NCI-H2081 treated with DMSO at 0.1 percent for 48 hours (cell line): ENCODE data around the gene NOL4L.

Source experiments
- DNase-seq: peaks from one replicate; lab custom pipeline; 2025; lab: John Stamatoyannopoulos, UW

NOL4L gene

GRCh38 chr20:32456869-32457478 lies 128.2 kb downstream of the NOL4L start:
- DNase-seq, result no peak

GRCh38 chr20:32455901-32456701 lies 129.0 kb downstream of the NOL4L start:
- DNase-seq, result no peak

GRCh38 chr20:32455171-32455900 lies 129.8 kb downstream of the NOL4L start:
- DNase-seq, result no peak

GRCh38 chr20:32454164-32455145 lies 130.7 kb downstream of the NOL4L start:
- DNase-seq, result no peak

GRCh38 chr20:32453467-32454163 lies 131.5 kb downstream of the NOL4L start:
- DNase-seq, result no peak

GRCh38 chr20:32452776-32453466 lies 132.2 kb downstream of the NOL4L start:
- no peak for DNase-seq

- no peak for DNase-seq
Observed at GRCh38 chr20:32451682-32452461, 133.3 kb downstream of the NOL4L start.

GRCh38 chr20:32451340-32451681 lies 133.8 kb downstream of the NOL4L start:
- DNase-seq, result no peak

GRCh38 chr20:32450484-32451061 lies 134.6 kb downstream of the NOL4L start:
- no peak for DNase-seq

GRCh38 chr20:32449890-32450401 lies 135.2 kb downstream of the NOL4L start:
- no peak for DNase-seq

- DNase-seq, result no peak
Observed at GRCh38 chr20:32449057-32449889, 135.9 kb downstream of the NOL4L start.

GRCh38 chr20:32448306-32449056 lies 136.7 kb downstream of the NOL4L start:
- no peak for DNase-seq

- DNase-seq, result no peak
Observed at GRCh38 chr20:32447136-32448027, 137.8 kb downstream of the NOL4L start.

- no peak for DNase-seq
Observed at GRCh38 chr20:32446301-32447100, 138.6 kb downstream of the NOL4L start.

- no peak for DNase-seq
Observed at GRCh38 chr20:32445539-32446273, 139.4 kb downstream of the NOL4L start.
